Activated T-cell treated with anti-CD3 and anti-CD28 coated beads, Interleukin-2, amount 50 U/mL, for 72 hours (primary cell): ENCODE data around the gene NHS. TPM values are rescaled to one million over a fixed set of nuclear protein-coding genes. Genes with fewer than 3 reads are reported as not detected.

ENCODE experiments used
- ATAC-seq, 2 donors: fragments of 150-1000 bp; cut with Tn5 transposase; replicated peaks in 1 of 2; 2 replicates each; pipeline ENCODE4 v1.10.0; 2021; ENCODE audit warnings: moderate library complexity in 2 of 2, mild to moderate bottlenecking in 1 of 2
- DNase-seq, 2 donors: peaks; one replicate each; pipeline ENCODE4 v3.0.0; 2021 to 2022; ENCODE audit warnings: mixed read lengths in 1 of 2
- H3K27ac Mint-ChIP-seq: one replicate; pipeline ENCODE4 v1.8.0; 2022; ENCODE audit warnings: mild to moderate bottlenecking, moderate library complexity, mixed read lengths
- H3K27me3 Mint-ChIP-seq: one replicate; pipeline ENCODE4 v1.8.0; 2022; ENCODE audit warnings: low read depth, mixed read lengths
- H3K36me3 Mint-ChIP-seq, 2 donors: one replicate each; pipeline ENCODE4 v1.8.0; 2022; ENCODE audit warnings: mixed read lengths in 2 of 2, mild to moderate bottlenecking in 1 of 2; ENCODE audit not compliant: insufficient read depth in 2 of 2
- H3K4me1 Mint-ChIP-seq: one replicate; pipeline ENCODE4 v1.8.0; 2022; ENCODE audit warnings: low read depth, mixed read lengths
- H3K4me3 Mint-ChIP-seq, 2 donors: one replicate each; pipeline ENCODE4 v1.8.0; 2022; ENCODE audit warnings: mild to moderate bottlenecking in 2 of 2, mixed read lengths in 2 of 2, moderate library complexity in 2 of 2
- H3K9me3 Mint-ChIP-seq, 2 donors: one replicate each; pipeline ENCODE4 v1.8.0; 2022; ENCODE audit warnings: mixed read lengths in 2 of 2
- total RNA-seq, 2 donors: library from RNA; stranded (reverse); gene quantifications; one replicate each; pipeline ENCODE4 v1.2.3, GENCODE V29; 2022

Gene NHS
- total RNA-seq: 10 to 100 TPM in 1 of 2 donors, 1 to 10 TPM in 1; 6.6 to 11.4 TPM

DNA sequence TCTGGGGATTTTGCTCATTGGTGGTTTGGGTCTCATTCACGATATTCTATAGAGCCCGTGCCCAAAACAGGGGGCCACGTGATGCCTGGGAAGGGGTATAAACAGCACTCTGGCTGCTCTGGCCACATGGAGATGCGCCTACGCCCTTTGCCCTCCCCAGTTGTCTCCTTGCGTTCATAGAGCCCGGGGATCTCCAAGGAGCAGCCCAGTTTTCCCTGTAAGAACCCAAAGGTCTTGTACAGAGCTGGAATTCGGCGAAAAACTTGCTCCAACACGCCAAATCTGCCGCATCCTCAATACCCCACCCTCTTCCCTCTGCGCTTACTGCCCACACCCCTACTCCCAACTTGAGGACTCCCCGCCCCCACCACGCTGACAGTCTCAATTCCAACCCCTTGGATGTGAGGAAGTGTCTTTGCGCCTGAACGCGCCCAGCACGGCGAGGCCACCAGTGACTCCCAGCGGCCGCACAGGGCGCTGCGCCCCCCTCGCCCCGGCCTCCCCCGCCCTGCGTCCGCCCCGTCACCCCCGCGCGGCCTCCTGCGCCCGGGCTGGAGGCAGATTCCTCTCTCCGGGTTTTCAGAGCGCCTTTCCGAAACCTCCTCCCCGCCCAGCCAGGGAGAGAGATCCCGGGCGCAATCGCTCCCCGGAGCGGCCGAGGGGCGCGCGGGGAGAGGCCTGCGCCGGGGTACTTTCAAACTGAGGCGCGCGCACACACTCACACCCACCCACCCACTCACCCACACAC, at the start of gene NHS:
NHS (plus strand) TSS at position 582 of the 748 bp plus-strand sequence. CDS start 558 bp downstream, outside the sequence.
- peaks cover 0 to 2% of the 10 kb centered on the region in 2 donors for H3K9me3 Mint-ChIP-seq
- peaks cover 17% of the 10 kb centered on the region for H3K4me1 Mint-ChIP-seq
- peak within 1 kb of the TSS; percentile 39 to 80 for H3K4me3 Mint-ChIP-seq
- H3K36me3 Mint-ChIP-seq: no peaks in the 10 kb centered on the region
- ATAC-seq (peak; percentile 26 to 38), DNase-seq (peak; percentile 34 to 40)
- H3K27ac Mint-ChIP-seq: no peak within 1 kb of the TSS
- peaks cover 70% of the 10 kb centered on the region for H3K27me3 Mint-ChIP-seq

- Mint-ChIP-seq H3K27ac (no peak overlapping the region), H3K4me1 (no peaks in the 10 kb centered on the region), H3K27me3 (peaks cover 6% of the 10 kb centered on the region), H3K36me3 (no peaks in the 10 kb centered on the region), H3K4me3 (no peak overlapping the region), H3K9me3 (no peaks in the 10 kb centered on the region)
- no peak for DNase-seq
- no peak for ATAC-seq
Observed at GRCh38 chrX:17328837-17329236, 46.2 kb upstream of the NHS start.

GRCh38 chrX:17336377-17336776, 38.6 kb upstream of the NHS start:
- no peak overlapping the region for H3K4me3 Mint-ChIP-seq
- no peaks in the 10 kb centered on the region for H3K4me1 Mint-ChIP-seq
- ATAC-seq: no peak

DNA sequence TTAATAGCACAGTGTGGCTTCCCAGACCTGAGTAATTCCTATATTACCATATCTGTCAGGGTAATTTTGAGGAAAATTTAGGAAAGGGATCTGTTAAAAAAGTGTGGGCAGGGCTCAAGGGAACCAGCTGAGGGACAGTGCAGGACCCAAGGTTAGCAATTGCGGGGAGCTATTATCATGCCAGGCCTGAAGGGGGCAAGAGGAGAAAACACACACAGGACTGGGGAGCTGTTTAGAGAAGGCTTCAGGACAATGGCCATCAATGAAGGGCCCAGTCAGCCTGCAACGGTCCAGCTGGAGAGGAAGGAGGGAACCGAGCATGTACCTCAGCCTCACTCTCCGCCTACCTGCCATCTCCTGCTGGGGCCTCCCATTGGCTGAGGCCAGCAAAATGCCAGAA, 19.0 kb upstream of the NHS start:
- no peak for DNase-seq
- H3K9me3 Mint-ChIP-seq: peaks cover 0 to 1% of the 10 kb centered on the region in 2 donors
- no peaks in the 10 kb centered on the region for H3K36me3 Mint-ChIP-seq
- ATAC-seq: peak; percentile 22 to 36
- H3K27ac Mint-ChIP-seq: no peak overlapping the region
- peaks cover 63% of the 10 kb centered on the region for H3K27me3 Mint-ChIP-seq
- no peaks in the 10 kb centered on the region for H3K4me1 Mint-ChIP-seq
- no peak overlapping the region for H3K4me3 Mint-ChIP-seq

More at GRCh38 chrX:17336377-17336776, 38.6 kb upstream of the NHS start:
- no peak overlapping the region for H3K27ac Mint-ChIP-seq
- peaks cover 0 to 1% of the 10 kb centered on the region in 2 donors for H3K9me3 Mint-ChIP-seq
- no peaks in the 10 kb centered on the region for H3K36me3 Mint-ChIP-seq
- peaks cover 10% of the 10 kb centered on the region for H3K27me3 Mint-ChIP-seq
- DNase-seq: no peak

DNA sequence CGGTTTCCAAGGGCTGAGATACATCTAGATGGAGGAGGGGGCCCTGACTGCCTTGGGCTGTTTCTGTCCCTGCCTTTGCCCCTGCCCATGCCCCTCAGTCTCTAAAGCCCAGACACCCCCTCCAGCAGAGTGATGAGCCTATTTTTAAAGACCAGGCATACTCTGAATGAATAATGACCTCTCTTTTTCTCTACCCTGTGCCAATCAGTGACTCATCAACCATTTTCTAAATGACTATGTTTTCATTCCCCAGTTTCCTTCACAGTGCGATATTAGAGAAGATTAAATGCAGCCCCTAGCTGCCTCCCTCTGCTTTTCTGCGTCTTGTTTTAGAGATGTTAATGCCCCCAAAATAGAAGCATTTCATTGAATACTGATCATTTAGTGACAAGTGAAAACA, 15.5 kb upstream of the NHS start:
- DNase-seq (no peak), ATAC-seq (peak in 1 of 2 donors; percentile 39)
- no peak overlapping the region for H3K27ac Mint-ChIP-seq
- no peak overlapping the region for H3K4me3 Mint-ChIP-seq
- peaks cover 36% of the 10 kb centered on the region for H3K27me3 Mint-ChIP-seq
- H3K9me3 Mint-ChIP-seq: peaks cover 0 to 1% of the 10 kb centered on the region in 2 donors
- no peaks in the 10 kb centered on the region for H3K36me3 Mint-ChIP-seq
- no peaks in the 10 kb centered on the region for H3K4me1 Mint-ChIP-seq

- peaks cover 0 to 1% of the 10 kb centered on the region in 2 donors for H3K9me3 Mint-ChIP-seq
- no peak for ATAC-seq
- no peak overlapping the region for H3K4me3 Mint-ChIP-seq
- no peak overlapping the region for H3K27ac Mint-ChIP-seq
- peak; percentile 2 to 25 for DNase-seq
- H3K4me1 Mint-ChIP-seq: no peaks in the 10 kb centered on the region
- H3K36me3 Mint-ChIP-seq: no peaks in the 10 kb centered on the region
- H3K27me3 Mint-ChIP-seq: peaks cover 46% of the 10 kb centered on the region
Observed at GRCh38 chrX:17361620-17362019, 13.4 kb upstream of the NHS start.

DNA sequence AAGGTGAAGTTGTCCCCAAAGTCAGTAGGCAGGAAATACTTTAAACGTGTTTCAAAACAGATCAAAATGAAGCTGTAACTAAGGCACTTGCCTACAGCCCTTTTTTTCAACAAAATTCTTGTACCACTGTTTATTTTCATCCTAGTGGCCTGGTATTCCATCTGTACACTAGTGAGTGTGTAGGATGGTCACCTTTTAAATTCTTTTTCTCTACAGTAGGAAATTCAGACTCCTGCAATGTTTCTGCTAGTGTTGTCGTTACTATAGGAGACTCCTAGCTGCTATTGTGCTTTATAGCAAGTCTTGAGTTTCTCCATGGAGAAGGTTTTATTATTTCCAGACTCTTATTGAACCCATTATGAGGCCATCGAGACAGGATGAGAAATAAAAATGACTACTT, 7.0 kb upstream of the NHS start:
- H3K4me3 Mint-ChIP-seq: no peak overlapping the region
- DNase-seq (no peak), ATAC-seq (no peak)
- no peak overlapping the region for H3K27ac Mint-ChIP-seq
- no peaks in the 10 kb centered on the region for H3K36me3 Mint-ChIP-seq
- H3K27me3 Mint-ChIP-seq: peaks cover 60% of the 10 kb centered on the region
- no peaks in the 10 kb centered on the region for H3K4me1 Mint-ChIP-seq
- H3K9me3 Mint-ChIP-seq: no peaks in the 10 kb centered on the region

DNA sequence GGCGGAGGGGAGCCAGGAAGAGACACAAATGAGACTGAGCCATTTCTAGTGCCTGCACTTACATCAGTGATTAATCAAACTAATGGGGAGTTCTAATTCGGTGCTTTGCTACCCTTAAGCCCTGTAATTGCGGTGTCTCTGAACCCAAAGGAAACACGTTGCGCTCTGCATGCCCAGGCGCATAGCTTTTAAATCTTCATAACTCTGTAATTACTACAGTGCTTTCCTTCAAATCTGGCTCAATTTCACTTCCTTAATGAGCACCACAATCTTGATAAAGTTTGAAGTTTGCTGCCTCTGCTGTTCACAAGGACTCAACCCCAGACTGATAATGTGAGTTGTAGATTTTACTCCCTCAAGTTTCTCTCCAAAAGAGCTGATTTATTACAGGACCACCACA, 5.7 kb upstream of the NHS start:
- H3K4me3 Mint-ChIP-seq: no peak overlapping the region
- ATAC-seq (no peak), DNase-seq (no peak)
- no peaks in the 10 kb centered on the region for H3K36me3 Mint-ChIP-seq
- no peak overlapping the region for H3K27ac Mint-ChIP-seq
- H3K4me1 Mint-ChIP-seq: no peaks in the 10 kb centered on the region
- peaks cover 73% of the 10 kb centered on the region for H3K27me3 Mint-ChIP-seq
- no peaks in the 10 kb centered on the region for H3K9me3 Mint-ChIP-seq

DNA sequence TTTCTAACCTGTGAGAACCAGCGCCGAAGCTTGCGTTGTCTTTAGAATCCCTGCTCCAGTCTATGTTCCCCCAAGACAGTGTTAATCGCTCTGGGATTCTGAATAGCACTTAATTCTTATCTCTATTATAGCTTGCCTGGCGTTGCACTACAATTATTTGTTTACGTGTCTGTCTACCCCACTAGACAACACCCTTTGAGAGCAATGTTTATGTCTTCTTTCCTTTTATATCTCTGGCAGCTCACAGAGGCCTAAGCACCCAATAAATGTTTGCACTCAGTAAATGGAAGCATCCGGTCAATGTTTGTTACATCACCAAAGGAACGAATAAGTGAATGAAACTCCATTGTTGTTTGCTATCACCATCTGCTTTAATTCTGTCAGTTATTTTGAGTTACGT, 4.8 kb upstream of the NHS start:
- no peak for ATAC-seq
- Mint-ChIP-seq H3K27ac (no peak overlapping the region), H3K27me3 (peaks cover 75% of the 10 kb centered on the region), H3K9me3 (no peaks in the 10 kb centered on the region), H3K4me1 (no peaks in the 10 kb centered on the region), H3K36me3 (no peaks in the 10 kb centered on the region), H3K4me3 (no peak overlapping the region)
- no peak for DNase-seq

DNA sequence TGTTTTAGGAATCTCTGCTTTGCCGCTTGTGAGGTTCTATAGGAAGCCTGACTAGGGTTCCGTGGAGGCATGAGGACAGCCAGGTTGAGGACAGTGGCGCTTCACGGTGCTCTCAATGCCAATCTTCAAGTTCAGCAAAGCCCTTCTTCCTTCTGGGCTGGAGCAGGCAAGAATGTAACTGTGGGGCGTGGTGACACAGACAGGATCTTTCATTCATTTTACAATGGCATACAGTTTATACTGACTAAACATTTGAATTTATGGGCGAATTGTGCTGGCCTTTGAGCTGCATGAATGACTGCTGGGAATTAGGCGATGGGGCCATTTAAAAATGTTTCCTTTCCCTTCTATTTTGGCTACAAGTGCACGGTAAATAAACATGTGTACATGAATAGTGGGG, 2.9 kb upstream of the NHS start:
- ATAC-seq (no peak), DNase-seq (no peak)
- no peak overlapping the region for H3K27ac Mint-ChIP-seq
- peaks cover 66% of the 10 kb centered on the region for H3K27me3 Mint-ChIP-seq
- H3K36me3 Mint-ChIP-seq: no peaks in the 10 kb centered on the region
- H3K4me1 Mint-ChIP-seq: peaks cover 1% of the 10 kb centered on the region
- H3K4me3 Mint-ChIP-seq: no peak overlapping the region
- H3K9me3 Mint-ChIP-seq: no peaks in the 10 kb centered on the region

DNA sequence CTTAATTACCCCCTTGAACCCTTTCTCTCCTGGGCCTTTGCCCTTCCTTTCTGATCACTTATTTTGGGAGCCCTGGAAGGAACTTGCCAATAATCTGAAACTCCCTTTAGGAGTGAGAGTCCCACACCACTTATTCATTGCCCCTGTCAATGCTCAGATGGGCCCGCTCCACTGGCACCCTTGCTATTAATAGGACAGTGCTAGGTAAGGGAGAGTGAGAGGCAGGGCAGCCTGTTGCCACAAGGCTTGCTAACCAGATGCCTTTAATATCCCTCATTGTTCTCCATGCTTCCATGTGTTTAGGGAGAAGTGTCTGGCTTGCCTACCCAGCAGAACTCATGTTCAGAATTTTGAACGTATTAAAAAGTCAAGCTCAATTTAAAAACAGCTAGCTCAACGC, 1.7 kb upstream of the NHS start:
- peaks cover 14% of the 10 kb centered on the region for H3K4me1 Mint-ChIP-seq
- H3K9me3 Mint-ChIP-seq: no peaks in the 10 kb centered on the region
- H3K36me3 Mint-ChIP-seq: no peaks in the 10 kb centered on the region
- ATAC-seq: no peak
- H3K4me3 Mint-ChIP-seq: no peak overlapping the region
- no peak overlapping the region for H3K27ac Mint-ChIP-seq
- H3K27me3 Mint-ChIP-seq: peaks cover 75% of the 10 kb centered on the region
- DNase-seq: no peak

DNA sequence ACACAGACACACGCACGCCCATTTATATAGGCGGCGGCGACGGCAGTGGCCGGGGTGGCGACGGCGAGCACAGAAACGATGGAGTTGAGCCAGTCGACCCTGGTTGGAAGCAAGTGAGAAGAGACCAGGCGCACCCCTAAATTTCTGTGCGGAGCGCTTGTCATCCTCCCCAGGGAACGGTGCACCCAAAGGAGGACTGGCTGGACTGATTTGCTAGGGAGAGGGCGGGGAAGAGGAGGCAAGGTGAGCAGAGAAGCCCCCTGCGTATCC, 302 bp downstream of the NHS start:
- Mint-ChIP-seq H3K27me3 (peaks cover 69% of the 10 kb centered on the region), H3K36me3 (no peaks in the 10 kb centered on the region), H3K4me3 (peak overlapping the region; percentile 39 to 78), H3K4me1 (peaks cover 17% of the 10 kb centered on the region), H3K9me3 (peaks cover 0 to 5% of the 10 kb centered on the region in 2 donors), H3K27ac (no peak overlapping the region)
- no peak for DNase-seq
- no peak for ATAC-seq

GRCh38 chrX:17375637-17376430, 834 bp downstream of the NHS start:
- Mint-ChIP-seq H3K4me3 (peak overlapping the region; percentile 39 to 80), H3K27me3 (peaks cover 70% of the 10 kb centered on the region), H3K4me1 (peaks cover 17% of the 10 kb centered on the region), H3K27ac (no peak overlapping the region), H3K9me3 (peaks cover 1 to 7% of the 10 kb centered on the region in 2 donors), H3K36me3 (peaks cover 0 to 2% of the 10 kb centered on the region in 2 donors)
- peak; percentile 1 to 4 for DNase-seq
- no peak for ATAC-seq
